Activated CD4-positive, alpha-beta T cell treated with anti-CD3 and anti-CD28 coated beads for 48 hours (primary cell): ENCODE measurements around the gene HS6ST1.
A peak's percentile ranks its signal among the peaks of the same experiment; 100 is the strongest.

Experiments
- DNase-seq: peaks from one replicate; pipeline ENCODE4 v3.0.0-alpha.2; 2020

The HS6ST1 gene

GRCh38 chr2:128318776-128319464 lies at the start of gene HS6ST1:
Gene HS6ST1 (minus strand): TSS chr2:128318868. CDS start chr2:128318563, 305 bp downstream.
- peak; percentile 90 for DNase-seq

- no peak for DNase-seq
Observed at GRCh38 chr2:128367601-128368359, 49.1 kb upstream of the HS6ST1 start.

GRCh38 chr2:128366713-128367511 lies 48.2 kb upstream of the HS6ST1 start:
- DNase-seq, result no peak

- no peak for DNase-seq
Observed at GRCh38 chr2:128365217-128365905, 46.7 kb upstream of the HS6ST1 start.

- DNase-seq, result no peak
Observed at GRCh38 chr2:128364441-128364911, 45.8 kb upstream of the HS6ST1 start.

- DNase-seq, result no peak
Observed at GRCh38 chr2:128363934-128364361, 45.3 kb upstream of the HS6ST1 start.

GRCh38 chr2:128362889-128363228 lies 44.2 kb upstream of the HS6ST1 start:
- no peak for DNase-seq

GRCh38 chr2:128362176-128362888 lies 43.7 kb upstream of the HS6ST1 start:
- DNase-seq, result no peak

- no peak for DNase-seq
Observed at GRCh38 chr2:128361376-128362131, 42.9 kb upstream of the HS6ST1 start.

- no peak for DNase-seq
Observed at GRCh38 chr2:128360711-128361110, 42.0 kb upstream of the HS6ST1 start.

GRCh38 chr2:128359841-128360240 lies 41.2 kb upstream of the HS6ST1 start:
- DNase-seq, result no peak

GRCh38 chr2:128358941-128359731 lies 40.5 kb upstream of the HS6ST1 start:
- DNase-seq, result no peak

GRCh38 chr2:128357506-128358370 lies 39.1 kb upstream of the HS6ST1 start:
- no peak for DNase-seq

GRCh38 chr2:128356127-128356526 lies 37.5 kb upstream of the HS6ST1 start:
- no peak for DNase-seq

GRCh38 chr2:128354726-128355470 lies 36.2 kb upstream of the HS6ST1 start:
- DNase-seq, result no peak

GRCh38 chr2:128354161-128354560 lies 35.5 kb upstream of the HS6ST1 start:
- DNase-seq, result no peak

GRCh38 chr2:128350736-128351135 lies 32.1 kb upstream of the HS6ST1 start:
- no peak for DNase-seq

- no peak for DNase-seq
Observed at GRCh38 chr2:128348701-128349100, 30.0 kb upstream of the HS6ST1 start.
